Astrocyte of the spinal cord (primary cell): ENCODE data around the gene NPAS3.

ENCODE experiments used
- DNase-seq: peaks from one replicate; pipeline ENCODE4 v3.0.0; 2011; ENCODE audit warnings: low read depth, low spot score
- H3K4me3 ChIP-seq: 2 replicates; pipeline ENCODE4 v1.5.1; 2011; ENCODE audit warnings: low read depth, mild to moderate bottlenecking, low read length, moderate library complexity
- in situ Hi-C: cut with HindIII; loops from 2 replicates; pipeline ENCODE4 v1.10.0; 2017; ENCODE audit warnings: low sequenced_read_pairs
- TF ChIP-seq, protein P1 (sequence below): IDR thresholded peaks from 2 replicates; pipeline ENCODE4 v1.5.1; 2012; ENCODE audit warnings: low read depth, mild to moderate bottlenecking, low read length, inconsistent platforms

The NPAS3 gene

DNA sequence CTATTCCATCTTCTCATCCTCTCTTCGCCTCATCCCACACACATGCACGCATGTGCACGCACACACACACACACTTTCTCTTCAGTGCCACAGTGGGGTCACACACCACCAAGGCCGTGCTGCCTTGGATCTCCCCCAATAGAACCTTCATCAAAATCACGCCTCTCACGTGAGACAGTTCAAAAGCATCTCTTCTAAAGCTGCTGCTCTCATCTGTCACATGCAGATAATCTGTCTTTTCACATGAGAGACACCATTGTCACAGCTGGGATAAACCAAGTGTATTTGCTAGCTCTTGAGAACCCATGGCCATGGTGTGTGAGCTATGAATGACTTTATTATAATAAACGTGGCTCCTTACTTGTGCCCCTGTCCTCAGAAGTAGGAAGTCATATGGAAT, 793.5 kb downstream of the NPAS3 start:
- in situ Hi-C loops: no loop called here
- DNase-seq: no peak
- no peak overlapping the region for H3K4me3 ChIP-seq
- TF ChIP-seq, protein P1, sequence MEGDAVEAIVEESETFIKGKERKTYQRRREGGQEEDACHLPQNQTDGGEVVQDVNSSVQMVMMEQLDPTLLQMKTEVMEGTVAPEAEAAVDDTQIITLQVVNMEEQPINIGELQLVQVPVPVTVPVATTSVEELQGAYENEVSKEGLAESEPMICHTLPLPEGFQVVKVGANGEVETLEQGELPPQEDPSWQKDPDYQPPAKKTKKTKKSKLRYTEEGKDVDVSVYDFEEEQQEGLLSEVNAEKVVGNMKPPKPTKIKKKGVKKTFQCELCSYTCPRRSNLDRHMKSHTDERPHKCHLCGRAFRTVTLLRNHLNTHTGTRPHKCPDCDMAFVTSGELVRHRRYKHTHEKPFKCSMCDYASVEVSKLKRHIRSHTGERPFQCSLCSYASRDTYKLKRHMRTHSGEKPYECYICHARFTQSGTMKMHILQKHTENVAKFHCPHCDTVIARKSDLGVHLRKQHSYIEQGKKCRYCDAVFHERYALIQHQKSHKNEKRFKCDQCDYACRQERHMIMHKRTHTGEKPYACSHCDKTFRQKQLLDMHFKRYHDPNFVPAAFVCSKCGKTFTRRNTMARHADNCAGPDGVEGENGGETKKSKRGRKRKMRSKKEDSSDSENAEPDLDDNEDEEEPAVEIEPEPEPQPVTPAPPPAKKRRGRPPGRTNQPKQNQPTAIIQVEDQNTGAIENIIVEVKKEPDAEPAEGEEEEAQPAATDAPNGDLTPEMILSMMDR: no peak

DNA sequence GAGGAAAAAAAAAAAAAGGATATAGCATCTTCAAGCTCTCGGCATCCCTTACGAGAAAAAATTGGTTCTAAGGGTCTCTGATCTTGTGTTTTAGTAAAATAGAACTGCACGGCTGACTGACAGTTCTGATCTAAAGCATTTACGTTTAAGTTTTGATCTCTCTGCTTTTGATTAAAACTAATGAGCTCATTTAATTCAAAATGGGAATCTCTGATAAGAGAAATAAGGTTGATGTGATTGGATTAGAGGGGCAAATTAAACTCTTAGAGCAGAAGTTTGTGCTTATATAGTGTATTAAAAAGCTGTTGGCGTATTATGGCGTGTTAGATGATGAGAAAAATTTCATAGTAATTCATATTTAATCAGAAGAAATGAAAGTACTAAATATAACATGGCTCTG, 794.6 kb downstream of the NPAS3 start:
- TF ChIP-seq, protein P1: no peak
- H3K4me3 ChIP-seq: no peak overlapping the region
- no peak for DNase-seq
- in situ Hi-C loops: no loop called here

DNA sequence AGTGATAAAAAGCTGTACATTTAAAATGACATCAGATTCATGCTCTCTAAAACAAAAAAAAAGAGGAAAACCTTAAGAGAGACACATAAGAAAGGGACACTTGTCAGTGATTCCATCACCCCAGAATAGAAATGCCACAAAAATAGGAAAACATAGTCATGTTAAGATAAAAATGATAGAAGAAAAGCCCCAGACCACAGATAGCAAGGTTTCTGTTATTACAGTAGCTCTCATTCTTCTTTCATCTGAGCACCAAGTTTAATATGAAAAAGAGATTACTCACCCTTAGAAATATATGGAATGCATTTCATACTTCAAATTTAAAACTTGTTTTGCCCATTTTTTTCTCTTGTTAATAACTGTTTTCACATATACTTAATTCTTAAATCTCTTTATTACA, 795.0 kb downstream of the NPAS3 start:
- DNase-seq: no peak
- in situ Hi-C loops: no loop called here
- H3K4me3 ChIP-seq: no peak overlapping the region
- TF ChIP-seq, protein P1: no peak

DNA sequence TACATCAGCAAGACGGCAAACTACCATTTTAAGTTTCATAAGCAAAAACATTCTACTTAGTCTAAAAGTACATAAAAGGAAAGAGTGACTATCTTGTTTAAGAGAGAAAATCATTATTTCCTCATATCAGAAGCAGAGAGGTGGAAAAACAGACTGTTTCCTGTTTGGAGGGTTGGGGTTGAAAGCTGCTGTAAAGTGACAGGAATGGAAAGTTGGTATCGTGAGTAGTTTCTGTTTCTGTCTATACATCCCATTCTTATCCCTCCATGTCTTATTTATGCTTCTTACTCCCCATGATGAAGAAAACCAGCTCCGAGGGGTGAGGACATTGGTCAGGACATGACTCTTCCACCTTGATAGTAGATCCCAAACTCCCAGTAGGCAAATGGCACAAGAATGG, 795.7 kb downstream of the NPAS3 start:
- no peak for DNase-seq
- no peak overlapping the region for H3K4me3 ChIP-seq
- TF ChIP-seq, protein P1: no peak
- in situ Hi-C loops: no loop called here

DNA sequence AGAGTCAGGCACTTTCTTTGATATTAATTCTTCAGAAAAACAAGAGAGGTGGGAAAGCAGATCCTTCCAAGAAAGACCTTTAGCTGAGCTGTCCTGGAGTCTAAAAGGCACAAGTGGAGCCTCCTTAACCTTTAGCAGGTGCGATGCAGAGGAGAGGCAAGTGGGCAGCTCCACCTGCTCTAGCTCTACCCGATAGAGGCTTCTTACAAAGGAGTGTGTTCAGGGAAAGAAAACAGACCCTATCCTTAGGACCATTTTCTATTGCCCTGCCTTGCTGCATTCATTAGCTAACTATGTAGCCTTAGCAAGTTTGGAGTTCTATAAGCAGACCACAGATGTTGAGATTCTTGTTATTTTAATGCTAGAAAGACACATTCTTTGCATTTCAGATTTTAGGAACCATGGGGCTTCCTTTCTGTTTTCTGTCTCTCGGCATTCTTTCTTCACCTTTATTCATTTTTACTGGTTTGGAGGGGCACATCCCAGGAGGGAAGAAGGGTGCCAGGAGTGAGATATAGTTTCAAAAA, 797.7 kb downstream of the NPAS3 start:
- DNase-seq: no peak
- TF ChIP-seq, protein P1: no peak
- H3K4me3 ChIP-seq: no peak overlapping the region
- in situ Hi-C loops: no loop called here

DNA sequence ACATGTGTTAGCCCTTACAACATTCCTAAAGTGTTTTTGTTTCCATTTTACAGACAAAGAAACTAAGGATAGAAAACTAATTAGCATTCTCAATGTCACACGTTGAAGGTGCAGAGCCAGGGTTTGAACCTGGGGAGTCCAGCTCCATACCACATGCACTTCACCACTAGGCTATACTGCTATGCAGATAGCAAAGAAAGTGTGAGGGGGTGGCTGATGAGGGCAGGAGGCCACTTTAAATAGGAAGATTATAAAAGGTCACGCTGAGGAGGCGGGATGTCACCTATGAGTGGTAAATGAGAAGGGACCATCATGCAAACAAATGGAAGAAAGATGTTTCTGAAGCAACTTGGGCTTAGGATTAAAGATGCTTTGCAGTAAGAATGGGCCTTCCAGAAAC, 798.3 kb downstream of the NPAS3 start:
- no peak overlapping the region for H3K4me3 ChIP-seq
- TF ChIP-seq, protein P1: no peak
- in situ Hi-C loops: no loop called here
- DNase-seq: no peak

DNA sequence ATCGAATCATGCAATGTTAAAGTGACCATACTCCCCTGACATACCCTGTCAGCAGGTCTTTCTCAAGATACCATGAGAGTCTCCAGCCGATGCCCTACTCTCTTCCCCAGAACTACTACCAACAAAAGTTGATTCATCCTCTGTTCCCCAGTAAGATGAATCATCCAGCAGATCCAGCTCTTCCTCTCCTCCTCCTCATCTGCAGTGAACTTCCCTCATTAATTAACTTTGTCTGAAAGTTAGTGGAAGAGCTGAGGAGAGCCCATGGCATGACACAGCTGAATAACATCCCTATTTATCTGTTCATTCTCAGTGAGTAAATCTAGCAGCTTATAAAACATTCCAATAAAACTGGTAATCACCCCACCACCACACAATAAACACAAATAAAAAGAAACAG, 798.8 kb downstream of the NPAS3 start:
- in situ Hi-C loops: no loop called here
- TF ChIP-seq, protein P1: no peak
- DNase-seq: peak; percentile 33
- H3K4me3 ChIP-seq: no peak overlapping the region
